HG02885 (cell line): ENCODE results near the gene PHLPP1.

Experiments used
- ATAC-seq: cut with Tn5 transposase; IDR thresholded peaks from one replicate; pipeline ENCODE4 v1.9.1; 2021; ENCODE audit warnings: mild to moderate bottlenecking; ENCODE audit not compliant: unreplicated experiment, poor library complexity

Gene PHLPP1

GRCh38 chr18:63028380-63028779, 313.0 kb downstream of the PHLPP1 start:
- no peak for ATAC-seq
